Tibial nerve (tissue), 4 donors: ENCODE data around the gene MUC13. TPM values are rescaled to one million over a fixed set of nuclear protein-coding genes. Genes with fewer than 3 reads are reported as not detected.
"Not testable (repeated sequence)": the region's sequence is repeated elsewhere in the genome, so short reads cannot be mapped to it uniquely, and the experiment has no call there.

Source experiments
- DNase-seq, 2 donors: peaks; one replicate each; pipeline ENCODE4 v3.0.0-alpha.2; 2019; ENCODE audit warnings: low spot score in 2 of 2
- H3K27ac ChIP-seq, 4 donors: fragments of 200-600 bp; sonication (generic) in 3 of 4; one replicate each; pipeline ENCODE4 v1.5.1; 2017 to 2019; ENCODE audit warnings: mild to moderate bottlenecking in 1 of 4
- H3K27me3 ChIP-seq, 2 donors: fragments of 200-600 bp; sonication (generic) in 1 of 2; one replicate each; pipeline versions ENCODE4 v1.5.1 to v1.6.0; 2017 to 2019
- H3K36me3 ChIP-seq, 3 donors: fragments of 200-600 bp; sonication (generic); one replicate each; pipeline ENCODE4 v1.5.1; 2018 to 2019
- H3K4me1 ChIP-seq, 4 donors: fragments of 200-600 bp; sonication (generic) in 3 of 4; one replicate each; pipeline ENCODE4 v1.5.1; 2017 to 2019
- H3K4me3 ChIP-seq, 4 donors: fragments of 200-600 bp; sonication (generic) in 3 of 4; one replicate each; pipeline ENCODE4 v1.5.1; 2017 to 2019; ENCODE audit warnings: mild to moderate bottlenecking in 1 of 4, moderate library complexity in 1 of 4
- H3K9me3 ChIP-seq, 4 donors: fragments of 200-600 bp; sonication (generic) in 3 of 4; one replicate each; pipeline ENCODE4 v1.5.1; 2017 to 2019
- EP300 ChIP-seq, 2 donors: sonication (generic); formaldehyde crosslinking; IDR thresholded peaks; one replicate each; pipeline ENCODE4 v1.6.1; 2017; ENCODE audit warnings: antibody characterized with exemption in 2 of 2, mild to moderate bottlenecking in 1 of 2
- POLR2A ChIP-seq, 2 donors: fragments of 450-650 bp; IDR thresholded peaks; one replicate each; pipeline ENCODE4 v1.6.1; 2017; ENCODE audit warnings: antibody characterized with exemption in 2 of 2, mild to moderate bottlenecking in 2 of 2, moderate library complexity in 2 of 2
- WGBS, 2 donors: methylation state at CpG; one replicate each; pipeline ENCODE4 v1.1.5; 2018; 5-methylcytosine and 5-hydroxymethylcytosine counted together
- total RNA-seq, 4 donors: library from RNA; depleted of rRNA; stranded (reverse); fragments of >200 nt; gene quantifications; one replicate each; pipeline ENCODE4 v1.1.0, GENCODE V29; 2016
- TF ChIP-seq, protein P1 (sequence below), 5 experiments: fragments of 200-600 bp in 3 of 5; fragments of 450-650 bp in 2 of 5; sonication (generic) in 3 of 5; IDR thresholded peaks; one replicate each; pipeline ENCODE4 v1.5.1; 2016 to 2019; ENCODE audit warnings: antibody characterized with exemption in 5 of 5, mild to moderate bottlenecking in 3 of 5, moderate library complexity in 2 of 5

MUC13 gene
- total RNA-seq, 4 donors from 2014 or later: not detected

DNA sequence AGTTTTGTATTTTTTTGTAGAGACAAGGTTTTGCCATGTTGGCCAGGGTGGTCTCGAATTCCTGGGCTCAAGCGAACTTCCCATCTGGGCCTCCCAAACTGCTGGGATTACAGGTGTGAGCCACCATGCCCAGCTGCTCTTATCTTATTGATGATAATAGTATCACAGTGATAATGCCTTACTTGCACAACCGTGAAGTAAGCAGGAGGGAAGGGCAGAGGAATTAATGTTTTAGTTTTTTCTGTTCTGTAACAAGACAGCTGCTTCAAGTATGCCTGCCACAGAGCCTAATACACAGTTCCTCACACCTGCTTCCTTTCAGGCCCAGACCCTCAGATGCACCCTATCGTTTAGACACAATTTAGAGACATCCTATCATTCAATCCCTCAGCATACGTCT lies 26.1 kb upstream of the MUC13 start:
- no peak overlapping the region for H3K27ac ChIP-seq
- no peaks in the 10 kb centered on the region for H3K4me1 ChIP-seq
- TF ChIP-seq, protein P1, sequence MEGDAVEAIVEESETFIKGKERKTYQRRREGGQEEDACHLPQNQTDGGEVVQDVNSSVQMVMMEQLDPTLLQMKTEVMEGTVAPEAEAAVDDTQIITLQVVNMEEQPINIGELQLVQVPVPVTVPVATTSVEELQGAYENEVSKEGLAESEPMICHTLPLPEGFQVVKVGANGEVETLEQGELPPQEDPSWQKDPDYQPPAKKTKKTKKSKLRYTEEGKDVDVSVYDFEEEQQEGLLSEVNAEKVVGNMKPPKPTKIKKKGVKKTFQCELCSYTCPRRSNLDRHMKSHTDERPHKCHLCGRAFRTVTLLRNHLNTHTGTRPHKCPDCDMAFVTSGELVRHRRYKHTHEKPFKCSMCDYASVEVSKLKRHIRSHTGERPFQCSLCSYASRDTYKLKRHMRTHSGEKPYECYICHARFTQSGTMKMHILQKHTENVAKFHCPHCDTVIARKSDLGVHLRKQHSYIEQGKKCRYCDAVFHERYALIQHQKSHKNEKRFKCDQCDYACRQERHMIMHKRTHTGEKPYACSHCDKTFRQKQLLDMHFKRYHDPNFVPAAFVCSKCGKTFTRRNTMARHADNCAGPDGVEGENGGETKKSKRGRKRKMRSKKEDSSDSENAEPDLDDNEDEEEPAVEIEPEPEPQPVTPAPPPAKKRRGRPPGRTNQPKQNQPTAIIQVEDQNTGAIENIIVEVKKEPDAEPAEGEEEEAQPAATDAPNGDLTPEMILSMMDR (IDR thresholded peaks at IDR 0.05): no peak
- no peak for TF ChIP-seq EP300 (IDR thresholded peaks at IDR 0.05)
- TF ChIP-seq POLR2A (IDR thresholded peaks at IDR 0.05): no peak
- no peak for DNase-seq
- WGBS, 2 donors: 84 to 92% methylated on average over 5 of the region's 5 CpGs
- no peak overlapping the region for H3K4me3 ChIP-seq
- peaks cover 0 to 7% (median 0%) of the 10 kb centered on the region in 4 donors for H3K9me3 ChIP-seq
- no peaks in the 10 kb centered on the region for H3K36me3 ChIP-seq
- H3K27me3 ChIP-seq: no peaks in the 10 kb centered on the region

DNA sequence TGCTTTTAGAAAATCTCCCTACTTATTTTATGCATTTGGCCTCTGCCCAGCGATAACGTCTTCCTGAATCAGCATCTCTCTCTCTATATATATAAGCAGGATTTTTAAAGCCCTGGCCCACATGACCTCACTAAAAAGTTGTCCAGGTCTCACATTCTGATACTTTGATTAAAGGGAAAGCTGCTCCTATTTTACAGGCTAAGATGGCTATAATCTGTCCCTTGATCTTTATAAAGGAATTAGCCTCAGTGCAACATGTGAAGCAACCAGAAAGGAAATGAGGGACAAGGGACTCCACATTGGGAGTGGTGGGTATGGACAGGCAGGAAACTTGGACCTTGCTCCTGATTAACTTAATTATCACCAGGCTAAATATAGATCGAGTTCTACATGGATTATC lies 25.6 kb upstream of the MUC13 start:
- 46 to 47% methylated on average over 3 of the region's 3 CpGs for WGBS, 2 donors
- TF ChIP-seq EP300 (IDR thresholded peaks at IDR 0.05) (no peak), POLR2A (IDR thresholded peaks at IDR 0.05) (no peak)
- TF ChIP-seq, protein P1 (IDR thresholded peaks at IDR 0.05): no peak

DNA sequence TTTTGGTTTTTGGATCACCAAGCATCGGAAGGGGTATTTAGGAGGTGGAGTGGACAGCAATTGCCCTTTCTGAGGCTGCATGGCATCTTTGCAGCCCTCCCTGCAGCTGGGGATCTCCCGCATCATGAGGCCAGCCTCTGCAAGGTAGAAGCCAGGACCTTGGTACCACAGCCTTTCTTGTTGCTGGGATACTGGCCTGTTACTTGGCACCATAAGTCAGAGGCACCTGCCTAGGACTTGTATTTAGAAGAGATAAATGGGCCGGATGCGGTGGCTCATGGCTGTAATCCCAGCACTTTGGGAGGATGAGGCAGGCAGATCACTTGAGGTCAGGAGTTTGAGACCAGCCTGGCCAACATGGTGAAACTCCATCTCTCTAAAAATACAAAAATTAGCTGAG lies 23.4 kb upstream of the MUC13 start:
- not testable (repeated sequence) for H3K27me3 ChIP-seq, H3K4me1 ChIP-seq, DNase-seq, H3K36me3 ChIP-seq, H3K9me3 ChIP-seq, H3K27ac ChIP-seq, H3K4me3 ChIP-seq
- WGBS, 2 donors: 95% methylated on average over 4 of the region's 4 CpGs

More for the DNA sequence above, 25.6 kb upstream of the MUC13 start:
- H3K9me3 ChIP-seq: peaks cover 0 to 7% (median 0%) of the 10 kb centered on the region in 4 donors
- H3K27me3 ChIP-seq: no peaks in the 10 kb centered on the region
- no peak overlapping the region for H3K27ac ChIP-seq
- no peaks in the 10 kb centered on the region for H3K36me3 ChIP-seq
- no peak overlapping the region for H3K4me3 ChIP-seq
- DNase-seq: no peak
- H3K4me1 ChIP-seq: no peaks in the 10 kb centered on the region

DNA sequence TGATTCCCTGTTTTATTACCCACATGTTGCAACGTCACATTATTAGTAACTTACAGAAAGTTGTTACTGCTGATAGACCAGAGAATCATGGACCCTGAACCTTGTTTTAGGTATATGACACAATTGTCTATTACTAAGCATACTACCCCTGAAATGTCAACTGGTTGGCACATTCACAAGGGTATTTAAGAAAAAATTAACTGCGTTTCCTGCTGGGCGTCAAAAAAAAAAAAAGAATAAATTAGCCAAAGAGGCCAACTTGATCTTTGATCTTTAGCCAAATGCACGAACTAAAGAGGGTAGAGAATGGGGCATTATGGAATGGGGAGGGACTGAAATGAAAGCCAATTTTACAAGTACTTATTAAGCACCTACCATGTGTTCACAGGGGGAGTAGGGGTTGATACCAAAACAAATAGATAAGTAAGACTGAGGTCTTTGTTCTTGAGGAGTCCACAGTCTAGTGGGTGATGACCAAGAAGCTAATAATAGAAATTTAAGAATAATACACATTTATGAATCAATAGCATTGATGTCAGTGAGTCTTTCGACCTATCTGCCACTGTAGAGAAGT lies 17.8 kb upstream of the MUC13 start:
- no peaks in the 10 kb centered on the region for H3K27me3 ChIP-seq
- no peaks in the 10 kb centered on the region for H3K9me3 ChIP-seq
- no peaks in the 10 kb centered on the region for H3K4me1 ChIP-seq
- 43% methylated on average over 5 of the region's 5 CpGs for WGBS, 2 donors
- H3K4me3 ChIP-seq: no peak overlapping the region
- DNase-seq: no peak
- H3K27ac ChIP-seq: no peak overlapping the region
- H3K36me3 ChIP-seq: no peaks in the 10 kb centered on the region
- TF ChIP-seq, protein P1 (IDR thresholded peaks at IDR 0.05): no peak
- TF ChIP-seq EP300 (IDR thresholded peaks at IDR 0.05) (no peak), POLR2A (IDR thresholded peaks at IDR 0.05) (no peak)

DNA sequence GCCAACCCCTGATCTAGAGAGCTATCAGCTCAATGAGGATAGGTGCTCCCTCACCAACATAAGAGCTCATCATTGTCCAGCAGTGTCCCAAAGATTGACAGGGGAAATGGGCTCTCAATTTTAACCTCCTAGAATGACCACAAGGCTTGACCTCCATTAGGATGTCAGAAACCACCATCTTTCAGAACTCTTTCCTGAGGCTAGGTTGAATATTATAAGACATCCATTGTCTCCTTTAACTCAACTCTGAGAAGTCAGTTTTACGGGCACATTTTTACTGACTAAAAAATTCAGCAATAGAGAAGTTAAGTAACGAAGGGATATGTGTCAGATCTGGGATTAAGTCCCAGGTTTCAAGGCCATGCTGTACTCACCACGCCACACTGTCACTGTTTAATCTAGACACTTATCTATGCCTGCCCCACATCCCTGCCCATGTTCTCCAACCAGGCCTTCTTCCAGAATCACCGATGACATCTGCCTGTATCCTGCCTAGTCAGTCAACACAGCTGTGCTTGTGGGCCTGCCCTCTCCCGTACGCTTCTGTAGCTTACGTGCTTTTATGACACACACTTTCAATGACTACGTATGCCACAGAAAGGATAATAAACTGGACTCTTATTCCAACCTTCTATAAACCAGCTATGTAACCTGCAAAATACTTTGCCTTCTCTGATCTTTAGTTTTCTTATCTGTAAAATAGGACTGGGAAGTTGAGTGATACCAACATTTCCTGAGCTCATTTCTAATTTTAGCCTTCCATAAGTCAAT lies 17.1 kb upstream of the MUC13 start:
- H3K36me3 ChIP-seq: no peaks in the 10 kb centered on the region
- no peak overlapping the region for H3K4me3 ChIP-seq
- H3K4me1 ChIP-seq: no peaks in the 10 kb centered on the region
- 81 to 88% methylated on average over 8 of the region's 8 CpGs for WGBS, 2 donors
- H3K9me3 ChIP-seq: no peaks in the 10 kb centered on the region
- no peak for DNase-seq
- no peak overlapping the region for H3K27ac ChIP-seq
- TF ChIP-seq POLR2A (IDR thresholded peaks at IDR 0.05) (no peak), EP300 (IDR thresholded peaks at IDR 0.05) (no peak)
- TF ChIP-seq, protein P1 (IDR thresholded peaks at IDR 0.05): no peak
- no peaks in the 10 kb centered on the region for H3K27me3 ChIP-seq
